GM23338 (cell line): Measurements from ENCODE around the gene PKD2L1. TPM values are rescaled to one million over a fixed set of nuclear protein-coding genes. Genes with fewer than 3 reads are reported as not detected.

ENCODE experiments used
- ATAC-seq: fragments of 200-7000 bp; cut with Tn5 transposase; 3 replicates; pipeline ENCODE4 v1.9.1; 2020
- DNase-seq: peaks from one replicate; pipeline ENCODE4 v3.0.0-alpha.2; 2015; ENCODE audit warnings: low spot score
- H2AFZ ChIP-seq: fragments of 200-600 bp; sonication (generic); 2 replicates; pipeline ENCODE4 v1.8.0; 2016; ENCODE audit warnings: antibody characterized with exemption, mild to moderate bottlenecking, moderate library complexity
- H3F3A ChIP-seq: fragments of 200-600 bp; sonication (generic); replicated peaks from 2 replicates; pipeline ENCODE4 v1.8.0; 2017; ENCODE audit warnings: antibody characterized with exemption, mixed run types, low read depth
- H3K27ac ChIP-seq: fragments of 200-600 bp; sonication (generic); 2 replicates; pipeline ENCODE4 v1.6.1; 2016; ENCODE audit warnings: low read depth
- H3K27me3 ChIP-seq: fragments of 200-600 bp; sonication (generic); 2 replicates; pipeline ENCODE4 v1.8.0; 2016; ENCODE audit warnings: mild to moderate bottlenecking, mixed run types, moderate library complexity; ENCODE audit not compliant: insufficient read depth
- H3K36me3 ChIP-seq: fragments of 200-600 bp; sonication (generic); 2 replicates; pipeline ENCODE4 v1.8.0; 2016; ENCODE audit warnings: mild to moderate bottlenecking; ENCODE audit not compliant: insufficient read depth
- H3K4me1 ChIP-seq: fragments of 200-600 bp; sonication (generic); 2 replicates; pipeline ENCODE4 v1.8.0; 2016; ENCODE audit warnings: mild to moderate bottlenecking, moderate library complexity; ENCODE audit not compliant: insufficient read depth
- H3K4me2 ChIP-seq: fragments of 200-600 bp; sonication (generic); 2 replicates; pipeline ENCODE4 v1.7.1; 2017; ENCODE audit warnings: mixed run types
- H3K4me3 ChIP-seq: fragments of 200-600 bp; sonication (generic); 2 replicates; pipeline ENCODE4 v1.6.1; 2016; ENCODE audit warnings: mixed run types
- H3K79me2 ChIP-seq: fragments of 200-600 bp; sonication (generic); replicated peaks from 2 replicates; pipeline ENCODE4 v1.8.0; 2017; ENCODE audit warnings: mild to moderate bottlenecking; ENCODE audit not compliant: insufficient read depth
- H3K9me2 ChIP-seq: fragments of 200-600 bp; sonication (generic); 2 replicates; pipeline ENCODE4 v1.8.0; 2017; ENCODE audit not compliant: insufficient read depth
- H4K20me1 ChIP-seq: fragments of 200-600 bp; sonication (generic); replicated peaks from 2 replicates; pipeline ENCODE4 v1.8.0; 2017; ENCODE audit warnings: mild to moderate bottlenecking; ENCODE audit not compliant: insufficient read depth
- H3K27ac Mint-ChIP-seq: 2 replicates; pipeline ENCODE4 v1.8.0; 2020; ENCODE audit warnings: inconsistent platforms, mild to moderate bottlenecking, moderate library complexity, mixed read lengths
- H3K27me3 Mint-ChIP-seq: 3 replicates; pipeline ENCODE4 v1.8.0; 2022; ENCODE audit warnings: low read depth, mild to moderate bottlenecking, moderate library complexity, mixed read lengths, inconsistent platforms; ENCODE audit not compliant: insufficient read depth, poor library complexity
- H3K36me3 Mint-ChIP-seq: 3 replicates; pipeline ENCODE4 v1.8.0; 2021; ENCODE audit warnings: low read depth, mild to moderate bottlenecking, inconsistent platforms, moderate library complexity, mixed read lengths
- H3K4me1 Mint-ChIP-seq: 3 replicates; pipeline ENCODE4 v1.8.0; 2020; ENCODE audit warnings: mild to moderate bottlenecking, inconsistent platforms, mixed read lengths
- H3K4me3 Mint-ChIP-seq: 3 replicates; pipeline ENCODE4 v1.8.0; 2021; ENCODE audit warnings: moderate library complexity, mild to moderate bottlenecking, inconsistent platforms, mixed read lengths
- H3K9me3 Mint-ChIP-seq: 3 replicates; pipeline ENCODE4 v1.8.0; 2020; ENCODE audit warnings: moderate library complexity, mild to moderate bottlenecking, inconsistent platforms, mixed read lengths
- CREB1 ChIP-seq: fragments of 250-450 bp; sonication (Bioruptor Pico); IDR thresholded peaks from 2 replicates; pipeline ENCODE4 v1.5.0; 2020; ENCODE audit warnings: low read depth, mild to moderate bottlenecking, moderate library complexity
- EZH2 ChIP-seq: fragments of 200-600 bp; sonication (generic); IDR thresholded peaks from one replicate; pipeline ENCODE4 v1.8.0; 2017; ENCODE audit warnings: antibody characterized with exemption, mild to moderate bottlenecking, low read depth; ENCODE audit not compliant: unreplicated experiment
- EZH2phosphoT487 ChIP-seq: fragments of 200-600 bp; sonication (generic); IDR thresholded peaks from one replicate; pipeline ENCODE4 v1.8.1; 2018; ENCODE audit warnings: antibody characterized with exemption; ENCODE audit not compliant: unreplicated experiment
- NANOG ChIP-seq: IDR thresholded peaks from 2 replicates; pipeline ENCODE4 v1.6.1; 2016; ENCODE audit warnings: antibody characterized with exemption, borderline replicate concordance
- POLR2AphosphoS5 ChIP-seq: IDR thresholded peaks from 2 replicates; pipeline ENCODE4 v1.6.1; 2016; ENCODE audit warnings: antibody characterized with exemption, low read depth
- STAT1 ChIP-seq: IDR thresholded peaks from one replicate; pipeline ENCODE4 v1.6.1; 2016; ENCODE audit warnings: antibody characterized with exemption; ENCODE audit not compliant: unreplicated experiment
- ZNF114 ChIP-seq: fragments of 250-450 bp; sonication (Bioruptor Pico); IDR thresholded peaks from 2 replicates; pipeline ENCODE4 v1.5.0; 2020; ENCODE audit warnings: mild to moderate bottlenecking, moderate library complexity
- ZNF331 ChIP-seq: fragments of 250-450 bp; sonication (Bioruptor Pico); IDR thresholded peaks from 2 replicates; pipeline ENCODE4 v1.5.0; 2020; ENCODE audit warnings: low read depth, mild to moderate bottlenecking, moderate library complexity
- polyA plus RNA-seq: library from polyadenylated mRNA; unstranded; fragments of >200 nt; fragmentation: Nextera tagmentation; extraction: Ambion mirVana; gene quantifications from 2 replicates; pipeline ENCODE4 v1.2.1, GENCODE V29; 2016
- total RNA-seq: library from RNA; depleted of rRNA; stranded (reverse); fragments of >200 nt; shearing (Covaris generic); gene quantifications from 2 replicates; pipeline ENCODE4 v1.2.3, GENCODE V29; 2014
- TF ChIP-seq, protein P1 (sequence below): fragments of 250-450 bp; sonication (Bioruptor Pico); IDR thresholded peaks from 2 replicates; pipeline ENCODE4 v1.5.0; 2020; ENCODE audit warnings: mild to moderate bottlenecking, moderate library complexity
- TF ChIP-seq, protein P2 (sequence below): IDR thresholded peaks from 2 replicates; pipeline ENCODE4 v1.6.1; 2016; ENCODE audit warnings: antibody characterized with exemption

Gene PKD2L1
- total and polyA plus RNA-seq, 2 experiments from 2014 or later, result not detected

DNA sequence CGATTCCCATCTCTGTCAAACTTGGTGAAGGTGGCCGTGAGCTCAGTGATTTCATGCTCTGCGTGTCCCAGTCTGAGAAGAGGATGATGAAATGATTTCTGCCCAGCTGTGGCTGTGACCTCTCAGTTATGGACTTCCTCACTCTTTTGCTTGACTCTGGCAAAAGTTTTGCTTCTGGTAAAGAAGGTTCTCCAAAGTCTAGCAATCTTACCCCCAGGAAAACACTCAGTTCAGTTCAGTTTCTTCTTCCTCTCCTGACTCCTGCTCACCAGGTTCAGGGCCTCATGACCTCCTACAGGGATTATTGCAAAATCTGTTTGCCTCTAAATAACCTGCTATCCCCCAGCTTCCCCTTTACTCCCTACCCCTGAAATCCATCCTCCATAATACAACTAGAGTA, 38.7 kb downstream of the PKD2L1 start (continued):
- TF ChIP-seq, protein P1, sequence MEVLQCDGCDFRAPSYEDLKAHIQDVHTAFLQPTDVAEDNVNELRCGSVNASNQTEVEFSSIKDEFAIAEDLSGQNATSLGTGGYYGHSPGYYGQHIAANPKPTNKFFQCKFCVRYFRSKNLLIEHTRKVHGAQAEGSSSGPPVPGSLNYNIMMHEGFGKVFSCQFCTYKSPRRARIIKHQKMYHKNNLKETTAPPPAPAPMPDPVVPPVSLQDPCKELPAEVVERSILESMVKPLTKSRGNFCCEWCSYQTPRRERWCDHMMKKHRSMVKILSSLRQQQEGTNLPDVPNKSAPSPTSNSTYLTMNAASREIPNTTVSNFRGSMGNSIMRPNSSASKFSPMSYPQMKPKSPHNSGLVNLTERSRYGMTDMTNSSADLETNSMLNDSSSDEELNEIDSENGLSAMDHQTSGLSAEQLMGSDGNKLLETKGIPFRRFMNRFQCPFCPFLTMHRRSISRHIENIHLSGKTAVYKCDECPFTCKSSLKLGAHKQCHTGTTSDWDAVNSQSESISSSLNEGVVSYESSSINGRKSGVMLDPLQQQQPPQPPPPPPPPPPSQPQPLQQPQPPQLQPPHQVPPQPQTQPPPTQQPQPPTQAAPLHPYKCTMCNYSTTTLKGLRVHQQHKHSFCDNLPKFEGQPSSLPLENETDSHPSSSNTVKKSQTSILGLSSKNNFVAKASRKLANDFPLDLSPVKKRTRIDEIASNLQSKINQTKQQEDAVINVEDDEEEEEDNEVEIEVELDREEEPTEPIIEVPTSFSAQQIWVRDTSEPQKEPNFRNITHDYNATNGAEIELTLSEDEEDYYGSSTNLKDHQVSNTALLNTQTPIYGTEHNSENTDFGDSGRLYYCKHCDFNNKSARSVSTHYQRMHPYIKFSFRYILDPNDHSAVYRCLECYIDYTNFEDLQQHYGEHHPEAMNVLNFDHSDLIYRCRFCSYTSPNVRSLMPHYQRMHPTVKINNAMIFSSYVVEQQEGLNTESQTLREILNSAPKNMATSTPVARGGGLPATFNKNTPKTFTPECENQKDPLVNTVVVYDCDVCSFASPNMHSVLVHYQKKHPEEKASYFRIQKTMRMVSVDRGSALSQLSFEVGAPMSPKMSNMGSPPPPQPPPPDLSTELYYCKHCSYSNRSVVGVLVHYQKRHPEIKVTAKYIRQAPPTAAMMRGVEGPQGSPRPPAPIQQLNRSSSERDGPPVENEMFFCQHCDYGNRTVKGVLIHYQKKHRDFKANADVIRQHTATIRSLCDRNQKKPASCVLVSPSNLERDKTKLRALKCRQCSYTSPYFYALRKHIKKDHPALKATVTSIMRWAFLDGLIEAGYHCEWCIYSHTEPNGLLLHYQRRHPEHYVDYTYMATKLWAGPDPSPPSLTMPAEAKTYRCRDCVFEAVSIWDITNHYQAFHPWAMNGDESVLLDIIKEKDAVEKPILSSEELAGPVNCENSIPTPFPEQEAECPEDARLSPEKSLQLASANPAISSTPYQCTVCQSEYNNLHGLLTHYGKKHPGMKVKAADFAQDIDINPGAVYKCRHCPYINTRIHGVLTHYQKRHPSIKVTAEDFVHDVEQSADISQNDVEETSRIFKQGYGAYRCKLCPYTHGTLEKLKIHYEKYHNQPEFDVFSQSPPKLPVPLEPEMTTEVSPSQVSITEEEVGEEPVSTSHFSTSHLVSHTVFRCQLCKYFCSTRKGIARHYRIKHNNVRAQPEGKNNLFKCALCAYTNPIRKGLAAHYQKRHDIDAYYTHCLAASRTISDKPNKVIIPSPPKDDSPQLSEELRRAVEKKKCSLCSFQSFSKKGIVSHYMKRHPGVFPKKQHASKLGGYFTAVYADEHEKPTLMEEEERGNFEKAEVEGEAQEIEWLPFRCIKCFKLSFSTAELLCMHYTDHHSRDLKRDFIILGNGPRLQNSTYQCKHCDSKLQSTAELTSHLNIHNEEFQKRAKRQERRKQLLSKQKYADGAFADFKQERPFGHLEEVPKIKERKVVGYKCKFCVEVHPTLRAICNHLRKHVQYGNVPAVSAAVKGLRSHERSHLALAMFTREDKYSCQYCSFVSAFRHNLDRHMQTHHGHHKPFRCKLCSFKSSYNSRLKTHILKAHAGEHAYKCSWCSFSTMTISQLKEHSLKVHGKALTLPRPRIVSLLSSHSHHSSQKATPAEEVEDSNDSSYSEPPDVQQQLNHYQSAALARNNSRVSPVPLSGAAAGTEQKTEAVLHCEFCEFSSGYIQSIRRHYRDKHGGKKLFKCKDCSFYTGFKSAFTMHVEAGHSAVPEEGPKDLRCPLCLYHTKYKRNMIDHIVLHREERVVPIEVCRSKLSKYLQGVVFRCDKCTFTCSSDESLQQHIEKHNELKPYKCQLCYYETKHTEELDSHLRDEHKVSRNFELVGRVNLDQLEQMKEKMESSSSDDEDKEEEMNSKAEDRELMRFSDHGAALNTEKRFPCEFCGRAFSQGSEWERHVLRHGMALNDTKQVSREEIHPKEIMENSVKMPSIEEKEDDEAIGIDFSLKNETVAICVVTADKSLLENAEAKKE (CRISPR knock-in tag), result no peak
- no peak for TF ChIP-seq POLR2AphosphoS5

DNA sequence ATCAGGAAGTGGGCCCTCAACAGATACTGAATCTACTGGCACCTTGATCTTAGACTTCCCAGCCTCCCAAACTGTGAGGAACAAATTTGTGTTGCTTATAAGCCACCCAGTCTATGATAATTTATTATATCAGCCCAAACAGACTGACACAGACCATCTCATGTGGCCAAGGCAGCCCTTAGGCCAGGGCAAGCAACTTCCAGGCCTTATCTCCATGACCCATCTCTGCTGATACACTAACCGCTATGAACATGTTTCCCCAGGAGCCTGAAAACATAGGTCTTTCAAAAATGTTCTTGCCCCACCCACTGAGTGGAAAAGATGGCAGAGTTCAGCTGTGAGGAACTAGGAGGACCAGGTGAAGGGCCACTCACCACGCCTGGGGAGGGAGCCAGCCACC, 40.4 kb downstream of the PKD2L1 start:
- H3K4me1 ChIP-seq, result peaks cover 18% of the 10 kb centered on the region
- H3K4me2 ChIP-seq, result no peak overlapping the region
- no peaks in the 10 kb centered on the region for H3K36me3 ChIP-seq
- Mint-ChIP-seq H3K4me1 (peaks cover 22% of the 10 kb centered on the region), H3K27me3 (peaks cover 15% of the 10 kb centered on the region), H3K36me3 (peaks cover 7% of the 10 kb centered on the region; the same call in 2 of the 3 replicates), H3K9me3 (no peaks in the 10 kb centered on the region; the same call in 2 of the 3 replicates), H3K27ac (no peak overlapping the region), H3K4me3 (no peak overlapping the region)
- H3K27ac ChIP-seq, result no peak overlapping the region
- no peaks in the 10 kb centered on the region for H3K9me2 ChIP-seq
- H4K20me1 ChIP-seq, result no peaks in the 10 kb centered on the region; the same call in 1 of the 2 replicates
- no peak for DNase-seq
- no peak for ATAC-seq
- no peak overlapping the region for H3K4me3 ChIP-seq
- H3F3A ChIP-seq, result 0 out of 2 replicates have a peak, but pooled peaks cover 5% of the 10 kb centered on the region
- H3K79me2 ChIP-seq, result peaks cover 14% of the 10 kb centered on the region
- no peaks in the 10 kb centered on the region for H3K27me3 ChIP-seq
- H2AFZ ChIP-seq, result no peak overlapping the region
- TF ChIP-seq EZH2phosphoT487, result no peak
- no peak for TF ChIP-seq NANOG
- no peak for TF ChIP-seq STAT1
- no peak for TF ChIP-seq ZNF114 (CRISPR knock-in tag)
- TF ChIP-seq, protein P1 (CRISPR knock-in tag), result no peak
- no peak for TF ChIP-seq ZNF331 (CRISPR knock-in tag)
- TF ChIP-seq CREB1 (CRISPR knock-in tag), result no peak
- no peak for TF ChIP-seq EZH2
- TF ChIP-seq, protein P2, sequence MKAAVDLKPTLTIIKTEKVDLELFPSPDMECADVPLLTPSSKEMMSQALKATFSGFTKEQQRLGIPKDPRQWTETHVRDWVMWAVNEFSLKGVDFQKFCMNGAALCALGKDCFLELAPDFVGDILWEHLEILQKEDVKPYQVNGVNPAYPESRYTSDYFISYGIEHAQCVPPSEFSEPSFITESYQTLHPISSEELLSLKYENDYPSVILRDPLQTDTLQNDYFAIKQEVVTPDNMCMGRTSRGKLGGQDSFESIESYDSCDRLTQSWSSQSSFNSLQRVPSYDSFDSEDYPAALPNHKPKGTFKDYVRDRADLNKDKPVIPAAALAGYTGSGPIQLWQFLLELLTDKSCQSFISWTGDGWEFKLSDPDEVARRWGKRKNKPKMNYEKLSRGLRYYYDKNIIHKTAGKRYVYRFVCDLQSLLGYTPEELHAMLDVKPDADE, result no peak
